HG02970 (cell line): Measurements from ENCODE around the gene SLC25A42.

Experiments used
- ATAC-seq: cut with Tn5 transposase; IDR thresholded peaks from one replicate; pipeline ENCODE4 v1.9.1; 2021; ENCODE audit warnings: mild to moderate bottlenecking, moderate library complexity, moderate number of reproducible peaks; ENCODE audit not compliant: unreplicated experiment, low FRiP score

SLC25A42 gene

GRCh38 chr19:19067276-19068072 is 3.7 kb downstream of the SLC25A42 start:
- no peak for ATAC-seq

DNA sequence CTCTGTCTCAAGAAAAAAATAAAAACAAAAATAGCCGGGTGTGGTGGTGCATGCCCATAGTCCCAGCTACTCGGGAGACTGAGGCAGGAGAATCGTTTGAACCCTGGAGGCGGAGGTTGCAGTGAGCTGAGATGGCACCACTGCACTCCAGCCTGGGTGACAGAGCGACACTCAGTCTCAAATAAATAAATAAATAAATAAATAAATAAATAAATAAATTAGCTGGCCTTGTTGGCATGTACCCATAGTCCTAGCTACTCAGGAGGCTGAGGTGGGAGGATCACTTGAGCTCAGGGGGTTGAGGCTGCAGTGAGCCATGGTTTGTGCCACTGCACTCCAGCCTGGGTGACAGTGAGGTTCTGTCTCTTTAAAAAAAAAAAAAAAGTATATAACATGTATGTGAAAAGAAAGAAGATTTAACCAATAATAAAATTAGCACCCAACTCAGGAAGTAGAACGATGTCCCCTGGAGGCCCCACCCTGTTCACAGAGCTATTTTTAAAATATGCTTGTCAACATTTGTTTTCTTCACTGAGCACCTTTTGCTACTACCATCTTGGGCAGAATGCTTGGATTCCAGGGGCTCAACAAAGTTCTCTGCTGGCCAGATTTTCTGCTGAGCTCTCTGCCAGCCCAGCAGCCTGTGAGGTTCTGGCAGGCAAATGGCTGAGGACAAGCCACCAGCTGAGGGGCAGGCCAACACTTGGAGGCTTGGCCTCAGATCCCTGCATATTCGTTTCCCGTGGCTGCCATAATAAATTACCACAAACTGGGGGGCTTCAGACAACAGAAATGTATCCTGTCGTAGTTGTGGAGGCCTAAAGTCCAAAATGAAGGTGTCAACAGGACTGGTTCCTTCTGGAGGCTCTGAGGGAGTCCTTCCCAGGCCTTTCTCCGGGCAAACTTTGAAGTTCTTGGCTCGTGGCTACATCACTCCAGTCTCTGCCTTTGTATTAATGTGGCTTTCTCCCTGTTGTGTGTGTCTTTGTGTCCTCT is 5.2 kb downstream of the SLC25A42 start:
- ATAC-seq = no peak

- no peak for ATAC-seq
Measured at GRCh38 chr19:19071897-19072296, 8.1 kb downstream of the SLC25A42 start.

GRCh38 chr19:19074196-19074882 is 10.5 kb downstream of the SLC25A42 start:
- no peak for ATAC-seq

DNA sequence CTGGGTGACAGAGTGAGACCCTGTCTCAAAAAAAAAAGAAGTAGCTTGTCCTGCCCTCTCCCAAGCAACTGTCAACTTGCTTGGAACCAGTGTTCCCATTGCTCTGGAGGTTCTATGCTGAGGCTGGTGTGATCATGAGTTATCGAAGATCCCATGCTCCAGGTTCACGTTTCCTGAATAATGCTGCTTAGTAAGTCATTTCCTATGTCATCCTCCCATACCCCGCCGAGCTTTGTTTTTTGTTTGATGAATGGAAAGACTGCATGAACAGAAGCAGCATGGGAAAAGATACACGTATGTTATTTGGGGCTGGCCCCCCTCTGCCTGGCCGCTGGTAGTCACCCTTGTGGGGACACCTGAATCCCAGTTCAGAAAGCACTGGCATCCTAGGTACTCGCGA is 11.3 kb downstream of the SLC25A42 start:
- ATAC-seq = no peak

DNA sequence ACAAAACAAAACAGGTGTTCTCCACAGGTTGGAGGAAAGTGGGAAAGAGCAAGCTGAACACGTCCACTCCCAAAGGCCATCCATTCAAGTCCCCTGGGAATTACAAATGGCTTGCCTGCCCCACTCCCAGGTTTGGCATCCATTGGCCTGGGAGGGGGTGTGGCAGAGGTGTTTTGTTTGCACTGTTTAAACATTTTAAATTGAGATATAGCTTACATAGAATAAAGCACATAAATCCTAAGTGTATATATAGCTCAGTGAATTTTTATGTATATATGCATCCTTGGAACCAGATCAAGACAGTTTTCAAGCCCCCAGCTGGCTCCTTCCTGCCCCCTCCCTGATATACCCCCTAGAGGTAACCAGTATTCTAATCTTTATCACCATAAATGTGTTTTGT is 12.7 kb downstream of the SLC25A42 start:
- no peak for ATAC-seq

GRCh38 chr19:19077103-19077502 is 13.3 kb downstream of the SLC25A42 start:
- no peak for ATAC-seq

- ATAC-seq = no peak
Measured at GRCh38 chr19:19078801-19079200, 15.0 kb downstream of the SLC25A42 start.

DNA sequence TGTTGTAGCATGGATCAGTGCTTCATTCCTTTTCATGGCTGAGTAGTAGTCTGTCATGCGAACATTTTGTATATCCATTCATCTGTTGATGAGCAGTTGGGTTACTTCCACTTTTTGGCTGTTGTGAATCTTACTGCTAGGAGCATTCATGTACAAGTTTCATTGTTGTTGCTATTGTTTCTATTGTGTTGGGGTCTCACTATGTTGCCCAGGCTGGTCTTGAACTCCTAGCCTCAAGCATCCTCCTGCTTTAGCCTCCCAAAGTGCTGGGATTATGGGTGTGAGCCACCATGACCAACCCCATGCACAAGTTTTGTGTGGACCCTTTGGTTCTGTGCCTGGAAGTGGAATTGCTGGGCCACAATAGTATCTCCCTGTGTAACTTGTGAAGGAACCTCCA is 15.8 kb downstream of the SLC25A42 start:
- ATAC-seq = no peak

- no peak for ATAC-seq
Measured at GRCh38 chr19:19081642-19082151, 17.9 kb downstream of the SLC25A42 start.

GRCh38 chr19:19083413-19084178 is 19.8 kb downstream of the SLC25A42 start:
- ATAC-seq = no peak

DNA sequence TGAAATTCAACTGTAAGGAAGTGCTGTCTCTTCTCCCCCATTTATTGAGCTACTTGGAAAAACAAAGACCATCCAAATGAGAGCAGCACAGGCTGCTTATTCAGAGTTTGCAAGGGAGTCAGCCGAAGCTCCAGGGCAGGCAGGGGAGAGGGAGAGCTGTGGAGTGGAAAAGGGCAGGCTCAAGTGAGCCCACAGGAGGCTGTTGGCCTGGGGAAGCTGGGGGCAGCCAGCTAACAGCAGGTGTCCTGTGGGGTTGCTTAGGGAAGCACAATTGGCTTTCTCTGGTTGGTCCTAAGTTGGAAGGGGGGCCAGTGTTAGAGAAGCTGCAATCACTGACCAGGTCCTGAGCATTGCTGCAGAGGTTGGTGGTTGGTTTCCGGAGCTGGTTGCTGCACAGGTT is 23.9 kb downstream of the SLC25A42 start:
- no peak for ATAC-seq

GRCh38 chr19:19094513-19094912 is 30.7 kb downstream of the SLC25A42 start:
- ATAC-seq = no peak

DNA sequence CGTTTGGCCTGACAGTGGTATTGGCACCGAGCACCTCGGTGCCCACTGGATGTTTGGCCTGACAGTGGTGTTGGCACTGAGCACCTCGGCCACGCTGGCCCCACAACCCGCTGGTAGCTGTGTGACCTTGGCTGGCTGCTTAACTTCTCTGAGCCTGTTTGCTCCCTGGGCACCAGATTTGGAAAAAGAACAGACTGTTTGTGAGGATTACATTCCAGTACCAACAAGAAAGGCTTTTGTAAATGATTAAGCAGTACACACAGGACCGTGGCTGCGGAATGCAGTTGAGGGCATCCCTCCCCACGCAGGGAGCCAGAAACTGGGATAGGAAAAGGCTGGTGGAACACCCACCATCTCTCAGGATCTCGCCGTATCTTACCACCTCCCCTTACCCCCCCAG is 31.9 kb downstream of the SLC25A42 start:
- no peak for ATAC-seq

GRCh38 chr19:19096641-19097627 is 33.1 kb downstream of the SLC25A42 start:
- no peak for ATAC-seq

DNA sequence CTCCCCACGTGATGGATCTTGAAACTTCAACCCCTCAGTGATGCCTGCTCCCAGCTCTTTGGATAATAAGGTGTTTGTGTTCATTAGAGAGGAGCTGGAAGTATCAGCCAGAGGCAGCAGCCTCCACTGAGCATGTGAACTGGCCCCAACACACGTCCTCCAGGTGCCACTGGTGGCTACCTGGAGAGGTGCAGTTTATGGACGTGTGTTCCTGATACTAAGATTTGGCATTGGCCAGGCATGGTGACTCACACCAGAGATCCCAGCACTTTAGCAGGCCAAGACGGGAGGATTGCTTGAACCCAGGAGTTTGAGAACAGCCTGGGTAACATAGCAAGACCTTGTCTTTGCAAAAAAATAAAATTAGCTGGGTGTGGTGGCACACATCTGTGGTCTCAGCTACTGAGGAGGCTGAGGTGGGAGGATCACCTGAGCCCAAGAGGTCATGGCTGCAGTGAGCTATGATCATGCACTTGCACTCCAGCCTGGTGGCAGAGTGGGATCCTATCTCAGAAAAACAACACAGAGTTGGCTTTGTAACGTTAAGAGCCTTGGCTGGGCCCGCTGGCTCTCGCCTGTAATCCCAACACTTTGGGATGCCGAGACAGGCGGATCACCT is 34.4 kb downstream of the SLC25A42 start:
- ATAC-seq = no peak

- no peak for ATAC-seq
Measured at GRCh38 chr19:19098703-19099632, 35.2 kb downstream of the SLC25A42 start.
